HG02943 (cell line): Measurements from ENCODE around the gene ERMAP.
"Not testable (repeated sequence)": the region's sequence is repeated elsewhere in the genome, so short reads cannot be mapped to it uniquely, and the experiment has no call there.

Experiments used
- ATAC-seq: cut with Tn5 transposase; IDR thresholded peaks from one replicate; pipeline ENCODE4 v1.9.1; 2021; ENCODE audit warnings: mild to moderate bottlenecking, low read depth, moderate library complexity; ENCODE audit not compliant: unreplicated experiment

Gene ERMAP

GRCh38 chr1:42806593-42806992 is 10.3 kb upstream of the ERMAP start:
- no peak for ATAC-seq

- ATAC-seq: no peak
Observed at GRCh38 chr1:42807056-42807668, 9.8 kb upstream of the ERMAP start.

GRCh38 chr1:42814815-42815214 is 2.1 kb upstream of the ERMAP start:
- ATAC-seq: not testable (repeated sequence)

- ATAC-seq: no peak
Observed at GRCh38 chr1:42815941-42816584, 859 bp upstream of the ERMAP start.

GRCh38 chr1:42817440-42817767 is 482 bp downstream of the ERMAP start:
- no peak for ATAC-seq

GRCh38 chr1:42817976-42818375 is 1.1 kb downstream of the ERMAP start:
- no peak for ATAC-seq

GRCh38 chr1:42820813-42821212 is 3.9 kb downstream of the ERMAP start:
- ATAC-seq: no peak

- ATAC-seq: no peak
Observed at GRCh38 chr1:42821690-42822089, 4.8 kb downstream of the ERMAP start.

GRCh38 chr1:42822800-42823392 is 6.0 kb downstream of the ERMAP start:
- no peak for ATAC-seq

- ATAC-seq: no peak
Observed at GRCh38 chr1:42824481-42825035, 7.6 kb downstream of the ERMAP start.

- ATAC-seq: no peak
Observed at GRCh38 chr1:42825036-42825851, 8.3 kb downstream of the ERMAP start.

GRCh38 chr1:42830631-42831030 is 13.7 kb downstream of the ERMAP start:
- ATAC-seq: no peak

- no peak for ATAC-seq
Observed at GRCh38 chr1:42831273-42831672, 14.4 kb downstream of the ERMAP start.

GRCh38 chr1:42832641-42833240 is 15.8 kb downstream of the ERMAP start:
- ATAC-seq: no peak

GRCh38 chr1:42833981-42834380 is 17.1 kb downstream of the ERMAP start:
- no peak for ATAC-seq

GRCh38 chr1:42834803-42835202 is 17.9 kb downstream of the ERMAP start:
- no peak for ATAC-seq

- ATAC-seq: no peak
Observed at GRCh38 chr1:42835422-42835821, 18.5 kb downstream of the ERMAP start.

- no peak for ATAC-seq
Observed at GRCh38 chr1:42837709-42838108, 20.8 kb downstream of the ERMAP start.

- no peak for ATAC-seq
Observed at GRCh38 chr1:42838482-42839190, 21.7 kb downstream of the ERMAP start.

GRCh38 chr1:42841010-42841409 is 24.1 kb downstream of the ERMAP start:
- no peak for ATAC-seq
